HG02943 (cell line): Measurements from ENCODE around the gene PSMD14.

Source experiments
- ATAC-seq: cut with Tn5 transposase; IDR thresholded peaks from one replicate; pipeline ENCODE4 v1.9.1; 2021; ENCODE audit warnings: mild to moderate bottlenecking, low read depth, moderate library complexity; ENCODE audit not compliant: unreplicated experiment

The PSMD14 gene

DNA sequence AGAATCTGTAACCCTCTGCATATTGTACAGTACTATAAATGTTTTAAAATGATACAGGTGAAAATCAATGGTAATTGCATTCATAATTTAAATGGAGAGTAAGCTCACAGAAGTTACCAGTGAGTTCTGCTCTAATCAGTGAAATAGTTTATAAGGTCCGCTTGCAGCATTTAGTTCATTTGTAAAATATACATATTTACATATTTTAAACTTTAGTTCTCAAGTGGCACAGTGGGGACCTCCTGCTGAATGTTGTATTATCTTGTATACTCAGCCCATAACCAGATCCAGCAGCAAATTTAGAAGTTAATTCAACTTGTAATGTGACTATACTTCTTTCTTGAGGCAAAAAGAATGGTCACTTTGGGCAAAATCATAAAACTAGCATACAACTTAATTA, 66.2 kb downstream of the PSMD14 start:
- ATAC-seq: no peak

DNA sequence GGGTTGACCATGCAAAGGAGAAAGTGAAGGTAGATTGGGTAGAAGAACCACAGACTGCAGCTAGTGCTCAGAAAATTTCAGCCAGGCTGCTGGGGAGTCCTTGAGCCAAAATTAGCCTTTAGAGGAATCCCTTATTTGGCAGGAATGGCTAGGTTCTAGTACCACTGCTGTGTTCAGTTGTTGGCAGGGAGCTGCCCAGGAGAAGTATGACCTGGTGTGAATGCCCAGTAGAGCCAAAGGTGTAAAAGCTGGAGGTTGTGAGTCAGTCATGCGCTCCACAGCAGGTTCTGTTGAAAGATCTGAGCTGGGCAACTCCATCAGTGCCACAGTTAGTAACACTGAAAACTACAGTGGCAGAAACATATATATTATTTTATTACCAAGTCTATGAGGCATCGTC, 71.5 kb downstream of the PSMD14 start:
- ATAC-seq: no peak

GRCh38 chr2:161381546-161381945, 73.3 kb downstream of the PSMD14 start:
- ATAC-seq: no peak

DNA sequence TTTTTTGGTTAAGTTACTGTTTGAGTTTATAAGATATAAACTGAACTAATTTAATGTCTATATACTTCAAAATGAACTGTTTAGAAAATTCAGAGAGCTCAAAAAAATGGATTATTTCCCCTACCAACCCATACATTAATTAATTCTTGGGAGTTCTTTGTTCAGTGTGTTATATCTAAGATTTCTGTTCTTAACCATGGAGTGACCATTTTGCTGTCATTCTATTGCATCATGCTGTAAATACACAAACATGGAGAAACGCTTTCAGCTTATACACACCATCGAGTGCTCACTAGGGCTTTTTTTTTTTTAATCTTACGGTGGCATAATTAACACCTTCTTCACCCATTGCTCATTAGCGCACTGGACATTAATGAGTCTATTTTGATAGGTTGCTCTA, 74.5 kb downstream of the PSMD14 start:
- ATAC-seq: no peak

DNA sequence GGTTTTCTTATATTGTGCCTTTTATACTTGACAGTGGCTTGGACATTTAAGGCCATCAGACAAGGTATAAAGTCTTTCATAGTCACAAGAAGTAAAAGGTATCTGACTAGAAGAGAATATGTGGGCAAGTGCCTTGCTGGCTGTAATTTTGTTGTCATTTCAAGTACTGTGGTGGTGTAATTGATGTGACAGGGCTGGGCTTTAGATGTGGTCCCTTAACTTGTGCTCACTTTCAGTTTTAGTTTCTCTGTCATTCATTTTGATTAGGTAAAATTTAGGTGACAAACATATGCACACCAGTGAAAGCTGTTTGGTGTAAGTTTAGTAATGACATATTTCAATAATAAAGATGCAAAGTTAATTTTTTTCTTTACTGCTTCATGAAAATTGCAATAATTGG, 76.6 kb downstream of the PSMD14 start:
- peak; percentile 74 for ATAC-seq

GRCh38 chr2:161386228-161386824, 78.1 kb downstream of the PSMD14 start:
- peak; percentile 49 for ATAC-seq

GRCh38 chr2:161388146-161388779, 80.0 kb downstream of the PSMD14 start:
- ATAC-seq: no peak

- no peak for ATAC-seq
Measured at GRCh38 chr2:161391737-161392506, 83.7 kb downstream of the PSMD14 start.

DNA sequence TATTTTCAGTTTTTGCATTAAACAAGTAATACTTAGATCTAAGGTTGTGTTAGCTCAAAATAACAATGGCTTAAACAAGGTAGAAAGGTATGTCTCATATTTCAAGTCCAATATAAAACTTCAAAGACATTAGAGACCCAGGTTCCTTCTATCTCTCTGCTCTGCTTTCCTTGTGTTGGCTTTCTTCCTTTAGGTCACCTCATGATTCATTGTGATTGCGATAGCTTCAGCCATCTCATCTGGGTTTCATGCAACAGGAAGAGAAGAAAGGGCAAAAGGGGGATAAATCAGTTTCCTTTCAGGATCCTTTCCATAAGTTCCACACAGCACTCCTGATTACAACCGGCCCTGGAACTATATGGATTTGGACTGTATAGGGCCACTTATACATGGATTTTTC, 91.9 kb downstream of the PSMD14 start:
- ATAC-seq: no peak

GRCh38 chr2:161402297-161402696, 94.1 kb downstream of the PSMD14 start:
- ATAC-seq: no peak

DNA sequence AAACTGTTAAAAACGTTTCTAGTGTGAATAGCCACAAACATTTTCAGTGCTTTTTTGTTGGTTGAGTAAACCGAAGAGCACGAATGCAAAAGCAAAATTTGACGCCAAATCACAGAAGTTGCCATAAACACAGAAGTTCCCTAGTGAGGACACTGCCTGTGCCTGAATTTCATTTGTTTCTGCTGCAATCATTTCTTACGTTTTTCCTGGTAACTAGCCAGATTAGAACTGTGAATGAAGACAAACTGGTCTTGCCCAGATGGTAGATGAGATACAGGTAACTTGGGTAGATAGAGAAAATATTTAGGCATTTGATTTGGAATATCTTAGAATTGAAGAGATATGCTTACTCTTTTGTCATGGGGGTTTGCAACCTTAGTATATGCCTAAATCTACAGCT, 98.1 kb downstream of the PSMD14 start:
- no peak for ATAC-seq

GRCh38 chr2:161407597-161407996, 99.4 kb downstream of the PSMD14 start:
- ATAC-seq: no peak

DNA sequence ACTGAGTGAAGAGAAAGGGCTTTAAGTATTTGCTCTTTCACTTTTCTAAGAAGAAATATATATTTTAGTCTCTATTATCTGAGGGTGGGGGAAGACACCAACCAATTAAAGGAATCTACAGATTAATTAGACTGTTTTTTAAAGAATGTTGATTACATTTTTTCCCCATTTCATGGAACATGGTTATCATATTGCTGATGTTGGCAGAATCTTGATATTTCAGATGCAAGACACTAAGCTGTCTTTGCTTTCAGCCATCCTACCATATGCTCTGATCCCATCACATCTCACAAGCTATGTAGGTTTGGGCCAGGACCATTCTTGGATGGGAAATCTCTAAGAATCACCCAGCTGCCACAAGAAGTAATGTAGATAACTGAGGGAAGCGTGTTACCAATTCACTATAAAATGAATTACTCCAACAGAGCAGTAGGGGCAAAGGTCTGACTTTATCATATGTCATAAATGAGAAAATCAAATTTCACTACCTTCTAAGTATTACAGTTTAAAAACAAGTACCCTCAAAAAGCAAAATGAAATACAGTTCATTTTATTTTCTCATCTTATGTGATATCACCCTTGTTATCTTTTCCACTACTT, 101.2 kb downstream of the PSMD14 start:
- ATAC-seq: no peak

DNA sequence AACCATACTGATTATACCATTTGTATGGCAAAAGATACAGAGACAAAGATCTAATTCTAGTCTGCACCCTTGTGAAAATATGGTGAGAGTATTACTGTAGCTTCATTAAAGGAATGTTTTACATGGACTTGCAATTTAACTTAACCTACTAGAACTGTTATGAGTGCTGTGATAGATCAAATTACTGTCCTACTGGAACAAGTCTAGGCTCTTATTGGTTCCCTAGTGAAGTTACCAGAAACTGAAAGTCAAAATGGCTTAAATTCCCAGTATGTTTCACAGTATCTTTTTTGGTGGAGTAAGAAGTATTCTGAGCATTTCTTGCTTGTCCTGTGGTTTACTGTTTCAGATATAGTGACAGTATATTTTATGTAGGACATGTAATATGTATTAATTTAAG, 104.1 kb downstream of the PSMD14 start:
- ATAC-seq: no peak

GRCh38 chr2:161414042-161415033, 106.1 kb downstream of the PSMD14 start:
- no peak for ATAC-seq

DNA sequence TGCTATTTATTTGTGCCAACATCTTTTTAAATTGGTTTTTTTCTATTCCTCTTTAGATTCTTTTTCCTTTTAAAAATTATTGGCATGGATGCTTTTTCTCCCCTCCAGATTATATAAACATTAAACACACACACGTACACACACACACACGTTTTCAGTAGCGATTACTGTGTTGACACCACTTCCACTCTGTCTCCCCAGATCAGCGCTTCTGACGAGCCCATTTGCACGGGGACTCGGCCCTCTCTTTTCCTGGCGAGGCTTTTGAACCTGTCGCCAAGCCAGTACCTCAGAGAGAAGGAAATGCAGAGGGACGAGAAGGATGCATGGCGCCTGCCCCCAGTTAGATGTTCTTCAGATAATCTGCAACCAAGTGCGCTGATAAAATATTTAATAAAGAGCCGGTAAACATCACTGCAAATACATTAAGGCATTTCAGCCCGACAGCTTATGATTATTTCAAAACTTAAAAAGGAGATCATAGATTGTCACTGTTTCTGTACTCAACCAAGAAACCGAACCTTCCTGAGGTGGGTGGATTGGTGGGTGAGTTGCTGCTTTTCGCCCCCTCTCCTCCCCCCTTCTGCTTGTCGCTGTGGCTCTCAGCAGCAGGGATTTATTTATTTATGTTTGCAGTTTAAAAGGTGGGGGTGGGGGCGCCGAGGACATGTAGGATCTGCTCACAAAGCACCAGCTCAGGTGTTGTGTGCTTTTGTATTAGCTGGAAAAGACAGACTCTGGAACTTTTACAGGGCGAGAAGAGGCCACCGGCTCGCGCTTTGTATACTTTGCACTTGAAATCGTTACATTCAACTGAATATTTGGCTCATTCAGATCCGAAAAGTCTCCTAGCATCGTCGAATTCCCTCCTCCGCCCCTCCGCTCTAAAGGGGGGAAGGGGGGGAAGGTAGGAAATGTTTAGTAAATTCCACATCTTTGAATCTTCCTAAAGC, 107.1 kb downstream of the PSMD14 start:
- ATAC-seq: no peak

DNA sequence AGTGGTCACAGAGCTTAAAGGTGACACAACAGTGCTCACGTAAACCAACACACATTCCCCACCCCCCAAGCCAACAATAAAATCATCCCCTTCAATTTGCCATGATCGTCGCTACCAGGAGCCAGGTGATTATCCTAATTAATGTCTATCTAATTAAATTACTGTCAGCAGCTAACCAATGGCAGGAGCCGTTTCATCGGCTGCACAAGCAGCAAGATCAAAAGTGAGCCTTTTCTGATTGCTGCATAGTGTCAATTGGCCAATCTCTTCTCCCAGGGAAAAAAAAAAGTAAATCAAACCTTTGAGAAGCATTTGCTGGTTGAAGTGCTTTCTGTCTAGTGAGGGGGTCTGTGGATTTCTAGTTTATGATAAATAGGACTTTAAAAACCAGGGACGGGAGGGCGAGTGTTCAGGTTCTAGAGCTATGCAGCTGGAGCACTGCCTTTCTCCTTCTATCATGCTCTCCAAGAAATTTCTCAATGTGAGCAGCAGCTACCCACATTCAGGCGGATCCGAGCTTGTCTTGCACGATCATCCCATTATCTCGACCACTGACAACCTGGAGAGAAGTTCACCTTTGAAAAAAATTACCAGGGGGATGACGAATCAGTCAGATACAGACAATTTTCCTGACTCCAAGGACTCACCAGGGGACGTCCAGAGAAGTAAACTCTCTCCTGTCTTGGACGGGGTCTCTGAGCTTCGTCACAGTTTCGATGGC, 107.9 kb downstream of the PSMD14 start, which contains the start of gene TBR1:
TBR1 (plus strand) TSS at position 311 of the 721 bp plus-strand sequence; CDS start at position 425, 114 bp downstream.
- no peak for ATAC-seq

- no peak for ATAC-seq
Measured at GRCh38 chr2:161416708-161417437, 108.6 kb downstream of the PSMD14 start.
